K562 (cell line): Measurements from ENCODE around the gene CRHR2. TPM values are rescaled to one million over a fixed set of nuclear protein-coding genes. Genes with fewer than 3 reads are reported as not detected.
A peak's percentile ranks its signal among the peaks of the same experiment; 100 is the strongest.

ENCODE experiments used
- ATAC-seq: fragments of 200-7000 bp; cut with Tn5 transposase; 3 replicates; pipeline ENCODE4 v1.9.1; 2020; ENCODE audit warnings: moderate library complexity
- BruUV-seq: library from RNA; stranded (reverse); fragments of 400-500 nt; replicated peaks from 2 replicates; lab custom pipeline; 2021; lab: Mats Ljungman, UMichigan
- CTCF ChIA-PET: fragments of 300-600 bp; formaldehyde crosslinking; extraction: SDS; loops from one replicate; lab custom pipeline; 2021; ENCODE audit warnings: low intra/inter-chr PET ratio; lab: Yijun Ruan, JAX
- POLR2A ChIA-PET: fragments of 300-600, 350-650 bp; sonication (Branson Sonifier 250); formaldehyde crosslinking; extraction: SDS; loops from one replicate; lab custom pipeline; 2021; ENCODE audit warnings: antibody characterized with exemption, inconsistent platforms; lab: Yijun Ruan, JAX
- DNase-seq, 4 experiments: peaks; one replicate each; pipeline versions ENCODE4 v3.0.0 to v3.0.0-alpha.2; 2011 to 2018; ENCODE audit warnings: low spot score in 3 of 4, mixed read lengths in 3 of 4; ENCODE audit errors: extremely low read depth in 1 of 4
- FAIRE-seq: peaks from 2 replicates; lab custom pipeline; 2011; peaks lifted over from hg19 to GRCh38; lab: Jason Lieb, UNC
- H2AFZ ChIP-seq: 2 replicates; pipeline ENCODE4 v1.6.0; 2011; ENCODE audit warnings: low read depth, low read length, control low read depth, inconsistent platforms
- H3K27ac ChIP-seq: fragments of 200-600 bp; 3 replicates; pipeline ENCODE4 v1.8.0; 2011; ENCODE audit warnings: low read depth, mild to moderate bottlenecking, control low read depth, inconsistent platforms, low read length, moderate library complexity, mixed read lengths; ENCODE audit errors: extremely low read depth
- H3K27me3 ChIP-seq, 2 experiments: fragments of 300-600 bp in 1 of 2; 2 replicates in 1 of 2; 3 replicates in 1 of 2; pipeline versions ENCODE4 v1.6.0 to v1.8.0; 2011; ENCODE audit warnings: inconsistent platforms in 2 of 2, low read length in 2 of 2, mild to moderate bottlenecking in 1 of 2, mixed read lengths in 1 of 2, moderate library complexity in 1 of 2; ENCODE audit not compliant: control insufficient read depth in 2 of 2, insufficient read depth in 2 of 2
- H3K36me3 ChIP-seq: fragments of 300-600 bp; 3 replicates; pipeline ENCODE4 v1.8.0; 2011; ENCODE audit warnings: mild to moderate bottlenecking, low read length, inconsistent platforms; ENCODE audit not compliant: control insufficient read depth, insufficient read depth
- H3K4me1 ChIP-seq, 2 experiments: fragments of 200-600 bp in 1 of 2; replicated peaks in 1 of 2; 2 replicates in 1 of 2; 3 replicates in 1 of 2; pipeline versions ENCODE4 v1.5.1 to v1.8.0; 2011; ENCODE audit warnings: inconsistent platforms in 2 of 2, low read length in 2 of 2, mild to moderate bottlenecking in 1 of 2, mixed read lengths in 1 of 2, moderate library complexity in 1 of 2; ENCODE audit not compliant: control insufficient read depth in 2 of 2, insufficient read depth in 2 of 2
- H3K4me2 ChIP-seq: 2 replicates; pipeline ENCODE4 v1.6.1; 2011; ENCODE audit warnings: low read length, control low read depth, inconsistent platforms, mixed read lengths; ENCODE audit not compliant: insufficient read depth
- H3K4me3 ChIP-seq: fragments of 200-600 bp; sonication (generic), shearing (Covaris generic); 2 replicates; pipeline ENCODE4 v1.5.1; 2016; ENCODE audit warnings: control low read depth, inconsistent platforms
- H3K79me2 ChIP-seq: fragments of 200-600 bp; 3 replicates; pipeline ENCODE4 v1.8.0; 2011; ENCODE audit warnings: low read length, inconsistent platforms; ENCODE audit not compliant: control insufficient read depth, insufficient read depth
- H3K9ac ChIP-seq, 2 experiments: 2 replicates each; pipeline versions ENCODE4 v1.6.0 to v1.6.1; 2011; ENCODE audit warnings: low read depth in 2 of 2, low read length in 2 of 2, control low read depth in 1 of 2, inconsistent platforms in 1 of 2, mild to moderate bottlenecking in 1 of 2, mixed read lengths in 1 of 2; ENCODE audit not compliant: insufficient read depth in 1 of 2
- H3K9me1 ChIP-seq: one replicate; pipeline ENCODE4 v1.6.0; 2011; ENCODE audit warnings: inconsistent platforms, mild to moderate bottlenecking, low read length, moderate library complexity; ENCODE audit not compliant: control insufficient read depth, insufficient read depth
- H3K9me3 ChIP-seq: replicated peaks from 2 replicates; pipeline ENCODE4 v1.5.1; 2011; ENCODE audit warnings: low read depth, low read length, inconsistent platforms; ENCODE audit not compliant: control insufficient read depth, insufficient read depth
- H4K20me1 ChIP-seq: replicated peaks from 2 replicates; pipeline ENCODE4 v1.6.1; 2011; ENCODE audit warnings: low read length, inconsistent platforms, mixed read lengths; ENCODE audit not compliant: control insufficient read depth, insufficient read depth
- BCL6 ChIP-seq: fragments of 250-450 bp; sonication (Bioruptor Pico); IDR thresholded peaks from 2 replicates; pipeline ENCODE4 v1.4.0; 2020
- CBX5 ChIP-seq: IDR thresholded peaks from 2 replicates; pipeline ENCODE4 v1.6.1; 2014; ENCODE audit warnings: low read depth, borderline replicate concordance
- E2F3 ChIP-seq: fragments of 250-450 bp; sonication (Bioruptor Pico); IDR thresholded peaks from 2 replicates; pipeline ENCODE4 v1.4.0; 2020; ENCODE audit warnings: mild to moderate bottlenecking
- ESRRA ChIP-seq: fragments of 450-650 bp; IDR thresholded peaks from 2 replicates; pipeline ENCODE4 v1.6.1; 2014; ENCODE audit warnings: low read depth, mild to moderate bottlenecking, moderate library complexity, borderline replicate concordance
- GTF2B ChIP-seq: IDR thresholded peaks from 2 replicates; pipeline ENCODE4 v1.6.1; 2011; ENCODE audit not compliant: insufficient read length; ENCODE audit errors: extremely low read depth
- KLF1 ChIP-seq: fragments of 450-650 bp; IDR thresholded peaks from 2 replicates; pipeline ENCODE4 v1.6.1; 2016; ENCODE audit warnings: missing genetic modification characterization, missing compliant biosample characterization
- PCBP1 ChIP-seq: fragments of 200-400 bp; formaldehyde crosslinking; IDR thresholded peaks from 2 replicates; pipeline ENCODE4 v1.6.1; 2018; ENCODE audit warnings: mild to moderate bottlenecking, low read depth, low read length; ENCODE audit not compliant: poor library complexity, severe bottlenecking
- STAT6 ChIP-seq: sonication (generic); formaldehyde crosslinking; IDR thresholded peaks from 2 replicates; pipeline ENCODE4 v1.8.1; 2023; ENCODE audit warnings: mild to moderate bottlenecking, missing genetic modification reagents
- ZNF3 ChIP-seq: fragments of 250-450 bp; sonication (Bioruptor Pico); IDR thresholded peaks from 2 replicates; pipeline ENCODE4 v1.5.0; 2021; ENCODE audit warnings: mild to moderate bottlenecking, moderate library complexity
- WGBS: fragments of 100-300 bp; shearing (Covaris generic); methylation state at CpG from one replicate; pipeline ENCODE4 v1.1.6; 2016; ENCODE audit warnings: low coverage, mixed read lengths; ENCODE audit not compliant: insufficient coverage; ENCODE audit errors: missing lambda C conversion rate; 5-methylcytosine and 5-hydroxymethylcytosine counted together
- in situ Hi-C: fragments of 300-500 bp; cut with MboI; formaldehyde crosslinking; loops from 4 replicates; pipeline ENCODE4 v1.15.0; 2018; ENCODE audit warnings: inconsistent platforms, mixed read lengths
- intact Hi-C: fragments of 100-400 bp; cut with micrococcal nuclease; formaldehyde crosslinking; loops from 2 replicates; pipeline ENCODE4 v1.14.2; 2022
- polyA plus RNA-seq, 8 experiments: library from polyadenylated mRNA; depleted of rRNA in 4 of 8; stranded (reverse) in 5 of 8; unstranded in 3 of 8; fragments of >200 nt; fragmentation: Nextera tagmentation in 2 of 8; fragmentation: Illumina TruSeq in 1 of 8; extraction: Ambion mirVana in 2 of 8; extraction: Trizol in 1 of 8; gene quantifications; 2 replicates each; pipeline versions ENCODE4 v1.2.1 to v1.2.3, GENCODE V29; 2011 to 2014; ENCODE audit warnings: inconsistent platforms in 1 of 8, missing spikeins in 1 of 8
- total RNA-seq, 7 experiments: library from RNA; depleted of rRNA in 6 of 7; stranded (reverse); fragments of >200 nt in 6 of 7; fragmentation: Illumina TruSeq in 2 of 7; extraction: Trizol in 2 of 7; gene quantifications; 2 replicates each; pipeline versions ENCODE4 v1.2.1 to v1.2.3, GENCODE V29; 2011 to 2021; ENCODE audit warnings: low replicate concordance in 1 of 7

Gene CRHR2
- total and polyA plus RNA-seq, 9 of the 15 experiments (the other 6 are each of a cell fraction or from before 2014, with no cell fraction given), result not detected

- Histone ChIP-seq H3K9me3 (no peaks in the 10 kb centered on the region), H3K9me1 (peaks cover 4% of the 10 kb centered on the region), H3K9ac (no peak overlapping the region), H3K4me1 (no peaks in the 10 kb centered on the region), H4K20me1 (peaks cover 6% of the 10 kb centered on the region; the same call in 1 of the 2 replicates), H3K27me3 (peaks cover 4 to 52% of the 10 kb centered on the region in 2 experiments; a peak in 3 of 5 replicates), H3K36me3 (no peaks in the 10 kb centered on the region), H3K4me3 (no peak overlapping the region), H3K79me2 (no peaks in the 10 kb centered on the region), H3K27ac (no peak overlapping the region), H2AFZ (no peak overlapping the region), H3K4me2 (no peak overlapping the region)
- TF ChIP-seq BCL6 (CRISPR knock-in tag) (no peak), ESRRA (peak; percentile 69; the same call in 1 of the 2 replicates)
- 0% methylated on average over 2 of the region's 2 CpGs for WGBS
- no peak for FAIRE-seq
- ATAC-seq, result no peak
- no peak for DNase-seq
- in situ Hi-C loops (no loop called here), intact Hi-C loops (no loop called here)
- BruUV-seq, result no TSS peak
- CTCF ChIA-PET, result no interaction called here
- POLR2A ChIA-PET, result interaction anchor here (0.6 to 1.4 kb wide), 8 partner anchors 10 to 711 kb away, joined by 3 to 4 read pairs (median 4); no protein-coding TSS in a partner anchor
These were observed 17.9 kb downstream of the CRHR2 start for GRCh38 chr7:30664184-30664885.

GRCh38 chr7:30663414-30663813, 18.8 kb downstream of the CRHR2 start:
- H3K9ac ChIP-seq, result no peak overlapping the region
- ChIA-PET POLR2A (interaction anchor here (0.8 to 1.3 kb wide), 3 partner anchors 19 to 81 kb away, joined by 3 to 4 read pairs (median 4); no protein-coding TSS in a partner anchor), CTCF (no interaction called here)
- H3K79me2 ChIP-seq, result no peaks in the 10 kb centered on the region
- FAIRE-seq (no peak), ATAC-seq (no peak), DNase-seq (no peak)
- peaks cover 4% of the 10 kb centered on the region; the same call in 1 of the 2 replicates for H4K20me1 ChIP-seq
- H3K27ac ChIP-seq, result no peak overlapping the region
- WGBS, result 5% methylated on average over 4 of the region's 4 CpGs
- no peak overlapping the region for H2AFZ ChIP-seq
- peaks cover 4 to 55% of the 10 kb centered on the region in 2 experiments; a peak in 4 of 5 replicates for H3K27me3 ChIP-seq
- H3K4me2 ChIP-seq, result no peak overlapping the region
- no peak overlapping the region for H3K4me3 ChIP-seq
- BruUV-seq, result no TSS peak
- H3K9me3 ChIP-seq, result no peaks in the 10 kb centered on the region
- no peaks in the 10 kb centered on the region for H3K36me3 ChIP-seq
- peaks cover 4% of the 10 kb centered on the region for H3K9me1 ChIP-seq
- in situ Hi-C loops, result no loop called here
- intact Hi-C loops, result no loop called here
- no peaks in the 10 kb centered on the region for H3K4me1 ChIP-seq
- TF ChIP-seq E2F3 (CRISPR knock-in tag), result no peak
- no peak for TF ChIP-seq CBX5
- TF ChIP-seq GTF2B, result no peak
- TF ChIP-seq PCBP1, result no peak
- TF ChIP-seq STAT6 (CRISPR knock-in tag), result no peak
- no peak for TF ChIP-seq ZNF3 (CRISPR knock-in tag)
- TF ChIP-seq KLF1, result no peak
